GM12873 (cell line): ENCODE results near the gene ANO1.

Experiments
- TF ChIP-seq, protein P1 (sequence below): IDR thresholded peaks from 2 replicates; pipeline ENCODE4 v1.5.1; 2012; ENCODE audit warnings: low read depth, mild to moderate bottlenecking, moderate library complexity, low read length, control low read depth; ENCODE audit not compliant: insufficient read depth; ENCODE audit errors: missing control alignments

ANO1 gene

DNA sequence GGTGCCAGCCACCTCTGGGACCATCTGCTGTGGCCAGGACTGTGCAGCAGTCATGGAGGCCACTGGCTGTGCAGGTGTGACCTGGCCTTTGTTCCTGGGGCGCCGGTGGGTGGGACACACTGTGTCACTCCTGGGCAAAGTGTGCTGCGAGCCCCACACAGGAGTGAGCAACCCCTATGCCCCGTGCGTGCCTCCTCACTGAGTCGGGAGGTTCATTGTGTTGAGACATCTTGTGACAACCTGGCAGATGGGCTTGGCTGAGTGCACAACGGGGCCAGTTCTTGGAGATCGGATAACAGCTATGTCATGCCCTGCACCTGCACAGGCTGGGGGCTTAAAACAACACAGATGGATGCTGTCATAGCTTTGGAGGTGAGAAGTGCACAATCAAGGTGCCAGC lies 13.5 kb downstream of the ANO1 start:
- TF ChIP-seq, protein P1, sequence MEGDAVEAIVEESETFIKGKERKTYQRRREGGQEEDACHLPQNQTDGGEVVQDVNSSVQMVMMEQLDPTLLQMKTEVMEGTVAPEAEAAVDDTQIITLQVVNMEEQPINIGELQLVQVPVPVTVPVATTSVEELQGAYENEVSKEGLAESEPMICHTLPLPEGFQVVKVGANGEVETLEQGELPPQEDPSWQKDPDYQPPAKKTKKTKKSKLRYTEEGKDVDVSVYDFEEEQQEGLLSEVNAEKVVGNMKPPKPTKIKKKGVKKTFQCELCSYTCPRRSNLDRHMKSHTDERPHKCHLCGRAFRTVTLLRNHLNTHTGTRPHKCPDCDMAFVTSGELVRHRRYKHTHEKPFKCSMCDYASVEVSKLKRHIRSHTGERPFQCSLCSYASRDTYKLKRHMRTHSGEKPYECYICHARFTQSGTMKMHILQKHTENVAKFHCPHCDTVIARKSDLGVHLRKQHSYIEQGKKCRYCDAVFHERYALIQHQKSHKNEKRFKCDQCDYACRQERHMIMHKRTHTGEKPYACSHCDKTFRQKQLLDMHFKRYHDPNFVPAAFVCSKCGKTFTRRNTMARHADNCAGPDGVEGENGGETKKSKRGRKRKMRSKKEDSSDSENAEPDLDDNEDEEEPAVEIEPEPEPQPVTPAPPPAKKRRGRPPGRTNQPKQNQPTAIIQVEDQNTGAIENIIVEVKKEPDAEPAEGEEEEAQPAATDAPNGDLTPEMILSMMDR = no peak

DNA sequence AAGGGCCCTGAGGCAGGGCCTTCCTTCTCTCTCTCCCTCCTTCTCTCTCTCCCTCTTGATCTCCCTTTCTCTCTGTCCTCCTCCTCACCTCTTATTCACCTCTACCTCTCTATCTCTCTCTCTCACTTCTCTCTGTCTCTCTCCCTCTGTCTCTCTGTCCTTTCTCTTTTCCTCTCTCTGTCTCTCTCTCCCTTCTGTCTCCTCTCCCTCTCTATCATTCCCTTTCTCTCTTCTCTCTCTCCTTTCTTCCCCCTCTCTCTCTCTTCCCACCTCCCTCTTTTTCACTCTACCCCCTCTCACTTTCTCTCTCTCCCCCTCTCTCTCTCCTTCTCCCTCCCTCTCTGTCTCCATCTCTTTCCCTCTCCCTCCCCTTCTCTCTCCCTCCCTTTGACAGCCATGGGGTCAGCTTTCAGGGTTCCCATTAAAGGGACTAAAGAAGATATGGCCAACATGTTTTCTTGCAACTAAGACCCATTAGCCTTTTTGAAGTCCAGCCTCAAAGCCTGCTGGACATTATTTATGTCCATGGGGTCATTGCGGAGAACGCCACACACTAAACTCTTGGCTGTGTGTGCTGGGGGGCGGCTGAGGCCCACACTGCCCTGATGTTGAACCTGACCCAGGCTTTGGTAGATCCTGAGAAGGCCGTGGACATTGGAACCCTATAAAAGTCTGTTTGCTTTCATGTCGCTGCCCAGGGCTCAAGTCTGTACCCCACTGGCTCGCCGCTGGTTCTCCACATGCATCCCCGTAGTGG lies 15.0 kb downstream of the ANO1 start:
- TF ChIP-seq, protein P1 = no peak

DNA sequence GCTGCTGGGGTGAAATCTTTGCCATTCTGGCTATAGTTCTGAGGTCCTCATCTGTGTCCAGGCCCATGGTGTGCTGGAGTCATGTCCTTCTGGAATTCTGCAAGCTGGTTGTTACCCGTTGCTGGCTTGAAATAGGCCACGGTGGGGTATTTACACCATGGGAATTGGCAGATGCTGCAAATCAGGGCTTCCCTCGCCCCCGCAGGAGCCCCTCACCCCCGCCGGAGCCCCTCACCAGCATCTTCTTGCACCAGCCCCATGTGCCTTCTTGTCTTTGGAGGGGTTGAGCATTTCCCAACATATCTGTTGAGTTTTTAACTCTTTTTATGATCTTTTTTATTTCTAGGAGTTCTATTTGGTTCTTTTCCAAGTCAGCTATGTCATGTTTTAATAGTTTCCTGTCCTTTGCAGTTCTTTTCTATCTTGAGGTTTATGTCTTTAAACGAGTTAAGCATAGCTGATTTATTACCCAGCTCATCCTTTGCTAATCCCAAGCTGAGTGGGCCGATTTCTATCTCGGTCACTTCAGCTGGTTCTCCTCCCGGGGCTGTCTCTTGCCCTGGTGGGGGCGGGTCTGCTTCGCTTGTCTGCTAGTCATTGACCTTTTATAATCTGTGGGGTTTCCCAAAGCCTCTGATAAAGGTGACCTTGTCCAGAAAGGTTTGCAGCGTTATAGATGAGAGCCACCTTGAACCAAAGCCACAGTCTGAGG lies 17.6 kb downstream of the ANO1 start:
- TF ChIP-seq, protein P1 = no peak

DNA sequence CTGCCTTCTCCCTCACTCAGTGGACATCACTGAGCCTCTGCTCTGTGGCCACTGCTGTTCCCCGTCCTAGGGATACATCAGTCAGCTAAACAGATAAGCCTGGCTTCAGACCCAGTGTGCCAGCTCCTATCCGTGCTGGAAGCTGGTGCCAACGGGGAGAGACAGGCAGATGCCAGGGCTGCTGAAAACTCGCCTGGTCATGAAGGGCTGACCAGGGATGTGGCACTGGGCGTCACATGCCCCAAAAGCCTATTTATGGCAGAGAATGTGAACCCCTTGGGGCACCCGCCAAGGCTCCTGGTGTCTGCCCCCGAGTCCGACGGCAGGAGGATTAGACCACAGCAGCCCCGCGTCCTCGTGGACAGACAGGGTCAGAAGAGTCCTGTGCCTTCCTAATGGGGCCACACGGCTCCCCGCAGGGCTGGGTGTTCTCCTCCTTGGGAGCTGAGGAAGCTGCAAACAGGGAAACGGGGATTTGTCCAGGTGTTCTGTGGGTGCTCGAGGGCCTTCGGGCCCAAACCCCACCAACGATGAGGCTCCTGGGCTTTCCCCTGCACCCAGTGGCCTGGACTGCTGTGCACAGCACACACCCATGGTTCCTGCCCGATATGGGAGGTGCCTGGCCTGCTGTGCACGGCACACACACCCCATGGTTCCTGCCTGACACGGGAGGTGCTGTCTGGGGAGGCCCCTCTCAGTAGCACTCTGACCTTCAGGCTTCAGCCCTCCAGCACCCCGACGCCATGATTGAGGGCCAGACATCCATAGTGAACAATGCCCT lies 19.9 kb downstream of the ANO1 start:
- TF ChIP-seq, protein P1 = no peak

DNA sequence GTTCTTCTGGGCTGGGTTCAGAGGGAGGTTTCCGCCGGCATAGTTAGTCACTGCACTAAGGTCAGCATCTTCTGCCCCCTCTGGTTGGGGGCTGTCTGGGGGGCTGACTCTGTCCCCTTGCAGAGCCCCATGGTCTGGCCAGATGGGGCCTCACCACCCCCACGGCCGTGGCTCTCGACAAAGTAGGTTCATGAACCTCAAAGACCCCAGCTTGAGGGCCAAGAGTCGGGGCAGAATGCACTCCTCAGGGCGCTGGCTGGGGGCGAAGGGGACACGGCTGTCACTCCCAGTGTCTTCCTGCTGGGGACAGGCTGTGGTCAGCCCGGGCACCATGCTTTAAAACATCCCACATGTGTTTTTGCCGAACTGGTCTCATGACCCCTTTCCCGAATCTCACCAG lies 20.8 kb downstream of the ANO1 start:
- TF ChIP-seq, protein P1 = no peak

DNA sequence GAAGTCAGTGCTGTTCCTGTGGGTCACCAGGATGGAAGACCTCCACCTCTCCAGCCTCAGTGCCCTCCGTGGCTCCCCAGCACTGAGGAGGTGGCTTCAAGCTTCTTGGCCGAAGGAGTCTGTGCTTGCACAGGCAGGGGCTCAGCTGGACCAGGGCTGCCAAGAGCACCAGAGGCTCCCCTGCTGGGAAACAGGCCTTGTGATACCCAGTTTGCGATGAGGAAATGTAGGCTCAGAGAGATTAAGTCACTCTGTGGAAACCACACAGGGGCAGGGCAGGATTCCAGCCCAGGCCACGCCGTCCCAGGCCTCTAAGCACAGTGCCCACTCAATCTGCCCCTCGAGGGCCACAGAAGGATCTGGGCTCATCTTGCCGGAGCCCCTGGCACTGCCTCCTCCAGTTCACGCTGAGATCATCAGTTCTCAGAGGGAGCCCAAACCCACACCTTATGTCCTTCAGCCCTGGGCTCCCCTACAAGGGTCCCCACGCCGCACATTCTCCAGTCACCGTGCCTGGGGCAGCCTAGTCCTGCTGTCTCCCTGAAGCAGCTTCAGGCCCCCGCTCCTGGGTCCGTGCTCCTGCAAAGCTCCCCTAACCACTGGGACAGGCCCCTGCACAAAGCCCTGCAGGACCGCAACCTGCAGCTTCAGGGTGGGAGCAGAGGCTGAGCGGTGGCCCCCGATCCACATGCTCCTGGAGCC lies 21.6 kb downstream of the ANO1 start:
- TF ChIP-seq, protein P1 = no peak

DNA sequence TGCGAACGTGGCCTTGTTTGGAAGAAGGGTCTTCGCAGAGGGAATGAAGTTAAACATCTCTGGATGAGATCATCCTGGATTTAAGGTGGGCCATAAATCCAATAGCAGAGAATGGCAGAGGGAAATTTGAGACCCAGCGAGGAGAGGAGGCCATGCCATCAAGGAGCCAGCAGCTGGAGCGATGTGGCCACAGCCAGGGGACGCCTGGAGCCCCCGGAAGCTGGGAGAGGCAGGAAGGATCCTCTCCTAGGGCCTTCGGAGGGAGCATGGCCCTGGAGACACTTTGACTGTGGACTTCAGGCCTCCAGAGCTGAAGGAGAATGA lies 22.1 kb downstream of the ANO1 start:
- TF ChIP-seq, protein P1 = no peak
